ENCODE measurements around the gene ADAM17. TPM values are rescaled to one million over a fixed set of nuclear protein-coding genes. Genes with fewer than 3 reads are reported as not detected.

The ADAM17 gene
- total RNA-seq, 2 donors from 2014 or later, result 27.2 to 34.0 TPM

DNA sequence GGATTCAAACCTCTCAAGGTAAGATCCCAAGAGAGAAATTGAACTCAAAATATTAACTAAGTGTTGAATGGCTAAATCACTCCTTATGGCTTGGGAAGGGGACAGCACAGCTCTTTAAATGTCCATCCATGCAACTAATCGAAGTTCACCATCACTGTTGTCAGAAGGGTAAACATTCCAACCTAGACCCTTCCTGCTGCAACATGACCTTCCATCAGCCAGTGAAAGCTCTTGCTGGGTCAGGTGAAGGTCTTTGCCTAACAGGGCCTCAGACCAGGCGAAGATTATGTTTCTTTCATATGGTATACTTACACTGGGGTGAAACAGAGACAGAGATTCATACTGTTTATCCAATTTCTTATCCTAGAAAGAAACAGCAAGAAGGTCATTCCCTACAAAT, 64.8 kb downstream of the ADAM17 start:
- DNase-seq (no peak), ATAC-seq (no peak)
- no peaks in the 10 kb centered on the region for H3K27me3 Mint-ChIP-seq
- H3K4me1 Mint-ChIP-seq, result peaks cover 5% of the 10 kb centered on the region
- no peaks in the 10 kb centered on the region for H3K9me3 ChIP-seq (ENCODE audit: control insufficient read depth, low read length, poor library complexity, severe bottlenecking)
- H3K27ac Mint-ChIP-seq, result no peak overlapping the region
- no peak overlapping the region for H3K4me3 Mint-ChIP-seq
- no peaks in the 10 kb centered on the region for H3K36me3 Mint-ChIP-seq (ENCODE audit: low read depth)

DNA sequence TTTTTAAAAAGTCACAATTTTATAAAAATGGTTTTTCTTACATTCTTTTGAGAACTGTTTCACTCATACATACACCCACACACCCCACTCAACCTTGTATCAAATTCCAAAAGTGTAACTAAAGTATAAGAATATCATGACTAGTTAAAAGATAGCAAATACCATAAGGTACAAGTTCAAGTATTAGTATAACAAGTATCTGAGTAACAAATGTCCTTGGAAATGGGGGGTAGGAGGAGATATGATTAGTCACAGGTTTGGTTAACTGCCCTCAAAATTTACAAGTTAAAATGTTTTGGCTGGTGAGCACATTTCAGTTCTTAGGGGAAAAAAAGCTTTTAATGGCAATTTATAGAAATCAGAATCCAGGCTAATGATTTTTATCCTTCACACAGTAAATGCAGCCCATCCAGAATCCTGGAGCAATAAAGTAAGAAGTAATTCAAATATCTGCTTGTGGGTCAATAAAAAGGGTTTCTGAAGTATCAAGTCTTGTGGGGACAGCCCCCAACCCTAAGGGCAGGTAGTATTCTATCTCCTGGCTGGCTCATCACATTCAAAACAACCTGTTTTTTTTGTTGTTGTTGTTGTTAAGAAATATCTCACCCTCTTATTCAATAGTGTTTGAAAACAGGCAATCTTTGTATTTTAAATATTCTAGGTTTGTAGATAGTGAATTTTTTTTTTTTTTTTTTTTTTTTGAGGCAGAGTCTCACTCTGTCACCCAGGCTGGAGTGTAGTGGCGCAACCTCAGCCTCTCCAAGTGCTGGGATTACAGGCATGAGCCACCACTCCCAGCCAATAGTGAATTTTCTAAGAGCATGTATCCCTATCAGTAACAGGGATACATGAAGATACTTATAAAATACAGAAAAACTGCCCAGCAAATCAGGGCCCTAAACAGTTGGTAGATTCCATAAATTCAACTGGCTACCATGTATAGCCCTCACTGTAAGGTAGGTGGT, 66.8 kb downstream of the ADAM17 start:
- ATAC-seq (no peak), DNase-seq (no peak)
- Mint-ChIP-seq H3K27me3 (no peaks in the 10 kb centered on the region), H3K4me3 (no peak overlapping the region), H3K27ac (peak overlapping the region; percentile 41), H3K36me3 (ENCODE audit: low read depth) (no peaks in the 10 kb centered on the region), H3K4me1 (peaks cover 5% of the 10 kb centered on the region)
- H3K9me3 ChIP-seq (ENCODE audit: control insufficient read depth, low read length, poor library complexity, severe bottlenecking), result no peaks in the 10 kb centered on the region

DNA sequence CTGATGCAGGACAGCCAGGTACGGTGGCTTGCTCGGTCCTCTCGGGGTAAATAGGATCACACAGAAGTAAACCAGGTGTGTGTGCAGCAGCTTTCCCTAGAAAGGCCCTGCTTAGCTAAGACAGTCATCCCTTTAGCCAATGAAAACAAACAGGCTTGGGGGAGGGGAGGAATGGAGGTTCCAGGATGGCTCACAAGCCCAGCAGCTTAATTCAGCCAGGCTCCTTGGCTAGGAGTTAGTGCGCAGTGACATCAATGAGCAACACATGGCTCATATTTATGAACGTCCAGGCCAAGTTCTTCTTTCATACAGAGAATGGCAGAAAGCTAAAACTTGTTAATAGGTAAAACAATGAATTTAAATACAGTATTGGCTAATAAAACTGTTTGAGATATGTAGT, 71.1 kb downstream of the ADAM17 start:
- DNase-seq (no peak), ATAC-seq (no peak)
- peak overlapping the region; percentile 45 for H3K27ac Mint-ChIP-seq
- no peaks in the 10 kb centered on the region for H3K27me3 Mint-ChIP-seq
- H3K4me1 Mint-ChIP-seq, result peaks cover 3% of the 10 kb centered on the region
- no peaks in the 10 kb centered on the region for H3K9me3 ChIP-seq (ENCODE audit: control insufficient read depth, low read length, poor library complexity, severe bottlenecking)
- H3K36me3 Mint-ChIP-seq (ENCODE audit: low read depth), result peaks cover 2% of the 10 kb centered on the region
- H3K4me3 Mint-ChIP-seq, result no peak overlapping the region

DNA sequence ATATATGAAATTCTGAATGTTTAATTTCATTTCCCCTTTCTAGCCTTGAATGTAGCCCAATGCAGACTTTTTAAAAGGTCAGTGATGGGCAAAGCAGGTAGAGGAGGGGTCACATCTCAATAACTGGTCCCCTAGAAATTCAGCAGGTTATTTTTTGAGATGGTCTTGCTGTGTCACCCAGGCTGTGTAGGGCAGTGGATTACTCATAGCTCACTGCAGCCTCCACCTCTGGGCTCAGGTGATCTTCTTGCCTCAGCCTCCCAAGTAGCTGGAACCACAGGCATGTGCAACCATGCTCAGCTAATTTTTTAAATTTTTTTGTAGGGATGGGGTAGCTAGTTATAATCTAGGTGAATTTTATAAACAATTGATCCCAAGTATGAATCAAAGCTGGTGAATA, 72.5 kb downstream of the ADAM17 start:
- peaks cover 4% of the 10 kb centered on the region for H3K36me3 Mint-ChIP-seq (ENCODE audit: low read depth)
- H3K27ac Mint-ChIP-seq, result no peak overlapping the region
- no peaks in the 10 kb centered on the region for H3K9me3 ChIP-seq (ENCODE audit: control insufficient read depth, low read length, poor library complexity, severe bottlenecking)
- no peaks in the 10 kb centered on the region for H3K27me3 Mint-ChIP-seq
- peaks cover 10% of the 10 kb centered on the region for H3K4me1 Mint-ChIP-seq
- no peak overlapping the region for H3K4me3 Mint-ChIP-seq
- DNase-seq (no peak), ATAC-seq (no peak)

DNA sequence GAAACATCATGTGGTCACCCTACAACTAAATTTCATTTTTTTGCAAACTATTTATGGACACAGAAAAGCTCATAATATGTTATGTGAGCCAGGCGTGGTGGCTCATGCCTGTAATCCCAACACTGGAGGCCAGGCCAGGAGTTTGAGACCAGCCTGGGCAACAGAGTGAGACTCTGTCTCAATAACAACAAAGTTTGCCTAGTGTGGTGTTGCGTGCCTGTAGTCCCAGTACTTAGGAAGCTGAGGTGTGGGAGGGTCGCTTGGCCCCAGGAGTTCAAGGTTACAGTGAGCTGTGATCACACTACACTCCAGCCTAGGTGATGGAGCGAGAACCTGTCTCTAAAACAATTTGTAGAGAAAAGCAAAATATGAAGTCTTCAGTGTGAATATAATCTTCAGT, 75.5 kb downstream of the ADAM17 start:
- Mint-ChIP-seq H3K27ac (no peak overlapping the region), H3K36me3 (ENCODE audit: low read depth) (peaks cover 4% of the 10 kb centered on the region), H3K4me3 (no peak overlapping the region), H3K27me3 (no peaks in the 10 kb centered on the region), H3K4me1 (peaks cover 26% of the 10 kb centered on the region)
- H3K9me3 ChIP-seq (ENCODE audit: control insufficient read depth, low read length, poor library complexity, severe bottlenecking), result no peaks in the 10 kb centered on the region
- no peak for DNase-seq
- ATAC-seq, result no peak

DNA sequence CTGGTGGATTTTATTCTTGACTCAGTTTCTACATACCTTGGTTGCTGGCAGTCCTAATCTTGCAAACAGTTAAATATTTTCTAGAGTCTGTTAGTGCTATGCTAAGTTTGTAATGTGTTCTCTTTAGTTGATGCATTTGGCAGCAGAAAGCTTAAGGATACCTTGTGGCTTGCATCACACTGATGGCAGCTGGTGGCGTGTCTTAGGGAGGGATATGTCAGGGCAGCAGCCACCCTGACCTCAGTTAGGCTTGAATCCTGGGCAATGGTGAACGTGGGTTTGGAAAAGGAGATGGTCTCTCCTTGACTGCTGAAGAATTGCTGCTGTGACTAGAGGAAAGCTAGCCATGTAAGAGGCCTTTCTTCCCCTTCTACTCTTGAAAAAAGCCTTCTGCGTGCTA, 77.1 kb downstream of the ADAM17 start:
- peaks cover 26% of the 10 kb centered on the region for H3K4me1 Mint-ChIP-seq
- H3K4me3 Mint-ChIP-seq, result no peak overlapping the region
- no peaks in the 10 kb centered on the region for H3K9me3 ChIP-seq (ENCODE audit: control insufficient read depth, low read length, poor library complexity, severe bottlenecking)
- ATAC-seq, result no peak
- H3K27me3 Mint-ChIP-seq, result no peaks in the 10 kb centered on the region
- peaks cover 4% of the 10 kb centered on the region for H3K36me3 Mint-ChIP-seq (ENCODE audit: low read depth)
- H3K27ac Mint-ChIP-seq, result peak overlapping the region; percentile 83
- no peak for DNase-seq

DNA sequence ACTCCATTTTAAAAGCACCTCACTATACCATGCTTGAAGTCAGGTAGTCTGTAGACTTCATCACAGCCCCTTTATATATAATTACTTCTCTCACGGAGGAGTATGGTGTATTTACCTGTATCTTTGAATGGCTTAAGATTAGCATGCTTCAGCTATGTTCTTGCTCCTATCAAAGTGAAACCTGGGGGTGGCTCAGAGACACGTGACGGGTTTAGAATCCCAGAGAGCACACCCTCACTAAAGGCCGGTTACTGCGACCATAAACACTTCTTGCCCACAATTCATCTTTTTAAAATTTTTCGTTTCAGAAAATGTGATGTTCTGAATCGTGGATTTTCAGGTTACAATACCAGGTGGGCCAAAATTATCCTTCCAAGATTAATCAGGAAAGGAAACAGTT, 77.7 kb downstream of the ADAM17 start:
- H3K4me1 Mint-ChIP-seq, result peaks cover 31% of the 10 kb centered on the region
- H3K27ac Mint-ChIP-seq, result peak overlapping the region; percentile 83
- H3K9me3 ChIP-seq (ENCODE audit: control insufficient read depth, low read length, poor library complexity, severe bottlenecking), result no peaks in the 10 kb centered on the region
- ATAC-seq (no peak), DNase-seq (no peak)
- H3K4me3 Mint-ChIP-seq, result no peak overlapping the region
- no peaks in the 10 kb centered on the region for H3K27me3 Mint-ChIP-seq
- peaks cover 2% of the 10 kb centered on the region for H3K36me3 Mint-ChIP-seq (ENCODE audit: low read depth)

DNA sequence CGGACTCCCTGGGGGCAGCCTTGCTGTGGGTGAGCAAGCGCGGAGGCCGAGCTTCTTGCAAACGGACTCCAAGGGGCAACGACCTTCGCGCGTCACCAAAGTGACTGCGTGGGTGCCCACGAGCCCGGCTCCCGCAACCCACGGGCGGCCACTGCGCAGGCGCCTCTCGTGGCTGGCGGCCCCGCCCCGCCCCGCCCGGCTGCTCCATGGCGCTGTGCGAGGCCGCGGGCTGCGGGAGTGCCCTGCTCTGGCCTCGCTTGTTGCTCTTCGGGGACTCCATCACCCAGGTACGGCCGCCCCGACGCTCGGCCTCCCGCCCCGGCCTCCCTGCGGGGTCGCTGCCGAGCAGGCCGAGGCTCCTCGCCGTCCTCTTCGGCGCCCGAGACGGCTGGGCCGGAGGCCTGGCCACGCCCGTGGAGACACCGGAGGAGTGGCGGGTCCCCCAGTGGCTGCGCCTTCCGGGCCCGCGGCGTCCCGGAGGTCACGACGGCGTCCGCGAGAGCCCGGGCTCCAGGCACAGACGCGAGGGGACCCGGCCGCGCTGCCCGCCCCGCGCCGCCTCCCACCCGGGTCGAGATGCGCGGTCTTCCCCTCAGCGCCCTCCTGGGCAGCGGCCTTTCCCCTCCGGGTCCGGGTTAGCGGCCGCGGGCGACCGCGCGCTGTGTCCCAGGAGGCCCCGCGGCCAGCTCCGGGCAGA, 81.1 kb downstream of the ADAM17 start, which contains the start of gene IAH1:
Gene IAH1 (plus strand): TSS at position 191 of the 697 bp plus-strand sequence. CDS start 16 bp downstream, at position 207.
- Mint-ChIP-seq H3K4me1 (peaks cover 30% of the 10 kb centered on the region), H3K27ac (peak within 1 kb of the TSS; percentile 88), H3K36me3 (ENCODE audit: low read depth) (peaks cover 2% of the 10 kb centered on the region), H3K4me3 (peak within 1 kb of the TSS; percentile 86), H3K27me3 (no peaks in the 10 kb centered on the region)
- ATAC-seq, result peak; percentile 84
- no peaks in the 10 kb centered on the region for H3K9me3 ChIP-seq (ENCODE audit: control insufficient read depth, low read length, poor library complexity, severe bottlenecking)
- DNase-seq, result peak; percentile 63 to 78 (median 73)

DNA sequence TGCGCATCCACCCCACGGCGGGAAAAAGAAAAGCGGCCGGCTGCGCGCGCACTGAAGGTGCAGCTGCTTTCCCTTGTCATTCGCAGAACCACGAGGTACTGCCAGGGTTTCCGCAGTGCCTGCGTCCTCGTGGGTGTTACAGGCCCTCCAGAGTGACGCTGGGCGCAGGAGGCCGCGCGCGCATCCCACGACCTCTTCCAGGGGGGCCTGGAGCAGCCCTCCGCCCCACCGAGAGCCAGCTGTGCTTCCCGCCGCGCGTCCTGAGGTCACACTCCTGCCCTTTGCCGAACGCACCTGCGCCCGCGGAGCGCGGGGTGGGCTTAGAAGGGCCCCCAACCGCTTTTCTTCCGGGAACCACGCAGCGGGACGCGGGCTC, 81.7 kb downstream of the ADAM17 start:
- H3K36me3 Mint-ChIP-seq (ENCODE audit: low read depth), result no peaks in the 10 kb centered on the region

DNA sequence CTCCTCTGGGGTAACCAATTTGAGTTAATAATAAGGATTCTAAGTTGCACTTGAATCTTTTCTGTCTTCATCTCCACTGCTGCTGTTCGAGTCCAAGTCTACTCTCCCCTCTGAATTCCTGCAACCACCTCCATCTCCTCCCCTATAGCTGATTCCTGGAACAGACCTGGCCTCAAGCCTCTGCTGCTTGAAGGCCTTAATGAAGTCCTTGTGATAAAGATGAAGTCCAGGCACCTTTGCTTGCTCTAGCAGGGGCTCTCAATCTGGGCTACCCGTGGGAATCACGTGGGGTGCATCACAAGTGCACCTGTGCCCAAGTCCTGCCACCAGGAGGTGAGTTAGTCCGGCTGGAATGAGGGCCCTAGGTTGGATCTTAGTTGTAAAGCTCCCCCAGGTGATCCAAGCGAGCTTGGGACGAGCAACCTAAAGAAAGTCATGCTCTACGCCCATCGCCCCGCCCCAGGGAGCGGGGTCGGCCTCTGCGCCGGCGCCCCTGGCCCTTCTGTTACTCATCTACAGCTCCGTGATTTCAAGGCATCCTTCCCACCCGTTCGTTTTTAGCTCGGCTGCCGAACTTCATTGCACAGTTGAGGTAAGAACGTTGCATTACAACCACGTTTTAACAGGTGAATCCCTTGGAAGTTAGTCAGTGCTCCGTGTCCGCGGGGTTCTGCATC, 82.2 kb downstream of the ADAM17 start:
- ATAC-seq (peak; percentile 22), DNase-seq (no peak)
- Mint-ChIP-seq H3K27ac (peak overlapping the region; percentile 88), H3K36me3 (ENCODE audit: low read depth) (no peaks in the 10 kb centered on the region), H3K27me3 (no peaks in the 10 kb centered on the region), H3K4me1 (peaks cover 25% of the 10 kb centered on the region), H3K4me3 (peak overlapping the region; percentile 86)
- no peaks in the 10 kb centered on the region for H3K9me3 ChIP-seq (ENCODE audit: control insufficient read depth, low read length, poor library complexity, severe bottlenecking)

More for the DNA sequence above, 81.7 kb downstream of the ADAM17 start:
- H3K4me1 Mint-ChIP-seq, result peaks cover 27% of the 10 kb centered on the region
- no peaks in the 10 kb centered on the region for H3K9me3 ChIP-seq (ENCODE audit: control insufficient read depth, low read length, poor library complexity, severe bottlenecking)
- H3K27ac Mint-ChIP-seq, result peak overlapping the region; percentile 88
- no peaks in the 10 kb centered on the region for H3K27me3 Mint-ChIP-seq
- H3K4me3 Mint-ChIP-seq, result peak overlapping the region; percentile 86
- DNase-seq, result peak; percentile 45 to 62 (median 47)
- ATAC-seq, result peak; percentile 81

DNA sequence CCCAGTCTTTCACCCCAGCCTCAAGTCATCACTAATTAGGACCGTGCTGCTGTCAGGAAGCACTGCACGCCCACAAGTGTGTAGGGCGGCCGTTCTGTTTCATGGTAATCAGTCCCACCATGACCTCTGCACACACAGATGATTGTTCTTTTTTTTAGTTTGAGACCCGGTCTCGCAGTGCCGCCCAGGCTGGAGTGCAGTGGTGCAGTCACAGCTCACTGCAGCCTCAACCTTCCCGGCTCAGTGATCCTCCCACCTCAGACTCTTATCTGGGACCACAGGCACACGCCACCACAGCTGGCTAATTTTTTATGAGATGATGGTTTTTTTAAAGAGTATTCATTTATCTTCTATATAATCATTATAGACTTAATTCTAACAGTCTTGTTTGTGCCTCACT, 83.1 kb downstream of the ADAM17 start:
- peak overlapping the region; percentile 86 for H3K4me3 Mint-ChIP-seq
- DNase-seq (no peak), ATAC-seq (no peak)
- no peaks in the 10 kb centered on the region for H3K9me3 ChIP-seq (ENCODE audit: control insufficient read depth, low read length, poor library complexity, severe bottlenecking)
- H3K27me3 Mint-ChIP-seq, result no peaks in the 10 kb centered on the region
- H3K27ac Mint-ChIP-seq, result peak overlapping the region; percentile 88
- H3K36me3 Mint-ChIP-seq (ENCODE audit: low read depth), result no peaks in the 10 kb centered on the region
- H3K4me1 Mint-ChIP-seq, result peaks cover 22% of the 10 kb centered on the region

DNA sequence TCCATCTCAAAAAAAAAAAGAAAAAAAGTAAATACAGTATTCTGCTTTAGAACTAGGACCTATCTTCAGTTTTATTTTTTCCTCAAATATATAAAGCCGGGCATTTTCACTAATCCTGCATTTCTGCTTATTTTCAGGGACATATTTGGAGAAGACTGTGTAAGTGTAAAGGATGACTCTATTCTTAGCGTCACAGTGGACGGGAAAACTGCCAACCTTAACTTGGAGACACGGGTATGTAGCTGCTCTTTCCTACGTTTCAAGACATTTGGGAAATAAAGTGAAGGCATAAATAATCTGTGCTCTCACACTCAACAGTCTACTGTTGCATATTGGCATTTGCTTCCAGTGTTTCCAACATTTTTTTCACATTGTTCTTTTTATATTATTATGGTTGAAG, 84.4 kb downstream of the ADAM17 start:
- Mint-ChIP-seq H3K4me3 (no peak overlapping the region), H3K4me1 (peaks cover 15% of the 10 kb centered on the region), H3K27ac (peak overlapping the region; percentile 37), H3K36me3 (ENCODE audit: low read depth) (no peaks in the 10 kb centered on the region), H3K27me3 (no peaks in the 10 kb centered on the region)
- no peaks in the 10 kb centered on the region for H3K9me3 ChIP-seq (ENCODE audit: control insufficient read depth, low read length, poor library complexity, severe bottlenecking)
- no peak for ATAC-seq
- DNase-seq, result no peak

DNA sequence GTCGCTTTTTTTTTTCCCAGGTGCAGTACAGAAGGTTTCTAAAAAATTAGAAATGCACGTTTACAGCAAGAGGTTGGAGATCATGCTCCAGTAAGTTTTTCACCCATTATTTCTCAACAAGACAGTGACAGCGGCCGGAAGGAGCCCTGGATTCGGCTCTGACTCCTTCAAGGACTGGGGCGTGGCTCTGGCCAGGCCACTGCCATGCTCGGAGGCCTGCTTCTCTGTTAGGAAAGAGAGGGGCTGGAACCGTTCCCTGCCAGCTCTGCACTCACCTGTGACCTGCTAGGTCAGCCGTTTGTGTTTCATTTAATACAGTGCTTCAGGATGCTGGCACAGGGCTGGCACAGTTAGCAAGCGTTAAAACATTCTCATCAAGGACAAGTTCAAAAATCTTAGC, 87.9 kb downstream of the ADAM17 start:
- Mint-ChIP-seq H3K27ac (no peak overlapping the region), H3K4me3 (no peak overlapping the region), H3K27me3 (no peaks in the 10 kb centered on the region), H3K4me1 (peaks cover 9% of the 10 kb centered on the region), H3K36me3 (ENCODE audit: low read depth) (no peaks in the 10 kb centered on the region)
- no peaks in the 10 kb centered on the region for H3K9me3 ChIP-seq (ENCODE audit: control insufficient read depth, low read length, poor library complexity, severe bottlenecking)
- no peak for ATAC-seq
- DNase-seq, result no peak
